ES-I3 (cell line): ENCODE measurements around the gene ATN1.

Experiments used
- H3K36me3 ChIP-seq: 2 replicates; pipeline ENCODE4 v1.6.1; 2013; ENCODE audit warnings: mild to moderate bottlenecking, low read length, control low read depth, moderate library complexity; ENCODE audit not compliant: insufficient read depth
- H3K4me1 ChIP-seq: 2 replicates; pipeline ENCODE4 v1.6.1; 2013; ENCODE audit warnings: mild to moderate bottlenecking, control low read depth, low read length; ENCODE audit not compliant: insufficient read depth
- H3K9ac ChIP-seq: 2 replicates; pipeline ENCODE4 v1.6.1; 2013; ENCODE audit warnings: low read depth, mild to moderate bottlenecking, low read length, moderate library complexity
- H3K9me3 ChIP-seq: 2 replicates; pipeline ENCODE4 v1.6.1; 2013; ENCODE audit warnings: mild to moderate bottlenecking, low read length, moderate library complexity; ENCODE audit not compliant: control insufficient read depth, insufficient read depth

ATN1 gene

GRCh38 chr12:6939191-6939540 is 11.4 kb downstream of the ATN1 start:
- Histone ChIP-seq H3K4me1 (no peaks in the 10 kb centered on the region; the same call in 1 of the 2 replicates), H3K9ac (no peak overlapping the region; the same call in 1 of the 2 replicates), H3K36me3 (peaks cover 8% of the 10 kb centered on the region; the same call in 1 of the 2 replicates), H3K9me3 (no peaks in the 10 kb centered on the region)

DNA sequence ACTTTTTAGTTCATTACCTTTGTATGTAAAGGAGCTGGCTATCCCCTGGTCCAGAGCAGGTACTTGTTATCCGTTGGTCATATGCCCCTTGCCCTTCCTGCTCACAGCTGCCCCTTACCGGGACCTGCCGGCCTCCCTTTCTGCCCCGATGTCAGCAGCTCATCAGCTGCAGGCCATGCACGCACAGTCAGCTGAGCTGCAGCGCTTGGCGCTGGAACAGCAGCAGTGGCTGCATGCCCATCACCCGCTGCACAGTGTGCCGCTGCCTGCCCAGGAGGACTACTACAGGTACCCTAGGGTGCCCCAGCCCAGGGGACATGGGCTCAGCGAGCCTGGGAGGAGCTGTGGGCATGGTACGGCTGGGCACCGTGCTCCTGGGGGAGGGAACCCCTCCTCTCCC is 13.5 kb downstream of the ATN1 start:
- Histone ChIP-seq H3K36me3 (0 out of 2 replicates have a peak, but pooled peaks cover 4% of the 10 kb centered on the region), H3K4me1 (peaks cover 11% of the 10 kb centered on the region), H3K9ac (no peak overlapping the region), H3K9me3 (no peaks in the 10 kb centered on the region)

DNA sequence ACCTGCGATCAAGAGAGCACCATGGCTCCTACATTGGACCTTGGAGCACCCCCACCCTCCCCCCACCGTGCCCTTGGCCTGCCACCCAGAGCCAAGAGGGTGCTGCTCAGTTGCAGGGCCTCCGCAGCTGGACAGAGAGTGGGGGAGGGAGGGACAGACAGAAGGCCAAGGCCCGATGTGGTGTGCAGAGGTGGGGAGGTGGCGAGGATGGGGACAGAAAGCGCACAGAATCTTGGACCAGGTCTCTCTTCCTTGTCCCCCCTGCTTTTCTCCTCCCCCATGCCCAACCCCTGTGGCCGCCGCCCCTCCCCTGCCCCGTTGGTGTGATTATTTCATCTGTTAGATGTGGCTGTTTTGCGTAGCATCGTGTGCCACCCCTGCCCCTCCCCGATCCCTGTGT is 14.0 kb downstream of the ATN1 start:
- Histone ChIP-seq H3K9me3 (no peaks in the 10 kb centered on the region), H3K4me1 (peaks cover 11% of the 10 kb centered on the region), H3K36me3 (0 out of 2 replicates have a peak, but pooled peaks cover 4% of the 10 kb centered on the region), H3K9ac (no peak overlapping the region)

DNA sequence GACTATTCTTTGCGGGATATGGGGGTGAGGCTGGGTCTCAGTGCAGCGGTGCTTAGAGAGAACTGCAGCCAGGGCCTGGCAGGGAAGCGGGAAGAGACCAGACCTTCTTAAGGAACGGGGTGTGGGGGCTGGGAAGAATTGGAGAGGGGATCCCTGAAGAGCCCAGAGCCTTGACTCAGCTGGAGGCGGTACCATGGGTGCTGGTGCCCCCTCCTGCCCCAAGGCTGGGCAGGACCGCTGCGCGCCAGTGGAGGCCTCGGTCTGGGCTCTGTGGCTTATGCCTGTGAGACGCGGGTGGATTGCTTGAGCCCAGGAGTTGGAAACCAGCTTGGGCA is 14.5 kb downstream of the ATN1 start:
- no peak overlapping the region for H3K9ac ChIP-seq
- peaks cover 11% of the 10 kb centered on the region for H3K4me1 ChIP-seq
- H3K36me3 ChIP-seq, result 0 out of 2 replicates have a peak, but pooled peaks cover 4% of the 10 kb centered on the region
- no peaks in the 10 kb centered on the region for H3K9me3 ChIP-seq

DNA sequence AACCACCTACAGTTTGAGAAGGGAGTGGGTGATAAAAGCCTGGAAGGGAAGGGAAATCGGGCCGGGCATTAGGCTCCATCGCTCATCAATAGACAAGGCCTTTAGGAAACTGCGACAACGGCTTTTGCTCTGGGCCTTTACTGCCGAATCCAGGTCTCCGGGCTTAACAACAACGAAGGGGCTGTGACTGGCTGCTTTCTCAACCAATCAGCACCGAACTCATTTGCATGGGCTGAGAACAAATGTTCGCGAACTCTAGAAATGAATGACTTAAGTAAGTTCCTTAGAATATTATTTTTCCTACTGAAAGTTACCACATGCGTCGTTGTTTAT is 15.6 kb downstream of the ATN1 start:
- Histone ChIP-seq H3K36me3 (0 out of 2 replicates have a peak, but pooled peaks cover 4% of the 10 kb centered on the region), H3K9ac (peak overlapping the region; percentile 65), H3K9me3 (no peaks in the 10 kb centered on the region), H3K4me1 (peaks cover 11% of the 10 kb centered on the region)

DNA sequence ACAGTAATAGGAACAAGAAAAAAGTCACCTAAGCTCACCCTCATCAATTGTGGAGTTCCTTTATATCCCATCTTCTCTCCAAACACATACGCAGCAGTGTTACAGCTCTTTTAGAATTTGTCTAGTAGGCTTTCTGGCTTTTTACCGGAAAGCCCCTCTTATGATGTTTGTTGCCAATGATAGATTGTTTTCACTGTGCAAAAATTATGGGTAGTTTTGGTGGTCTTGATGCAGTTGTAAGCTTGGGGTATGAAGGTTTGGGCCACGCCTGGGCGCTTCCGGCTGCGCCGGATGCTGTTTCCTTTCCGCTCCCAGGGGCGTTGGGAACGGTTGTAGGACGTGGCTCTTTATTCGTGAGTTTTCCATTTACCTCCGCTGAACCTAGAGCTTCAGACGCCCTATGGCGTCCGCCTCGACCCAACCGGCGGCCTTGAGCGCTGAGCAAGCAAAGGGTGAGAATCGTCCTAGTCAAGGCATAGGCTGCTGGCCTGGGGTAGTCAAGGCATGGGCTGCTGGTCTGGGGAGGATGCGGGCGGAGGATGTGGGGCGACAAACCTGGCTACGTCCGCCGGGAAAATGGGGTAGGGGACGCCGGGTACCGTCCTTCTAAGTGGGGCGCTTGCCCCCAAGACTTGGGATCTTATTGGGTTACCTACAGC is 16.1 kb downstream of the ATN1 start, which contains the start of the genes C12orf57 and RNU7-1:
C12orf57 (plus strand) TSS at position 301 of the 659 bp plus-strand sequence; CDS start at position 401, 100 bp downstream.
RNU7-1 (plus strand) TSS at position 95 of the 659 bp plus-strand sequence.
- Histone ChIP-seq H3K36me3 (0 out of 2 replicates have a peak, but pooled peaks cover 4% of the 10 kb centered on the region), H3K9me3 (no peaks in the 10 kb centered on the region), H3K9ac (peak within 1 kb of the TSS; percentile 65), H3K4me1 (peaks cover 11% of the 10 kb centered on the region)

- Histone ChIP-seq H3K36me3 (0 out of 2 replicates have a peak, but pooled peaks cover 4% of the 10 kb centered on the region), H3K4me1 (peaks cover 11% of the 10 kb centered on the region), H3K9ac (peak overlapping the region; percentile 65), H3K9me3 (no peaks in the 10 kb centered on the region)
Observed at GRCh38 chr12:6944381-6945186, 16.8 kb downstream of the ATN1 start.

DNA sequence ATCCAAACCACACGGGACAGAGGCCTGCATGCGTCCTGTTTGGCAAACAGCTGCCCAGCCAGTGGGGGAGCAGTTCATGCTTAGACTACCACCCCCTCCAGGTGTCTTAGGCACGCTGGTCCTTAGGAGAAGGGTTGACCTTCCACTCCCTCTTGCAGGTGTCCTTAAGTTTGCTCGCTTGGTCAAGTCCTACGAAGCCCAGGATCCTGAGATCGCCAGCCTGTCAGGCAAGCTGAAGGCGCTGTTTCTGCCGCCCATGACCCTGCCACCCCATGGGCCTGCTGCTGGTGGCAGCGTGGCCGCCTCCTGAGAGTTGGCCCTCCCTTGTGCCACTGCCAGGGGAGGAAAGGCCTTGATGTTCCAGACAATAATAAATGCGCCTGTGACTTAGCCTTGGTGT is 17.9 kb downstream of the ATN1 start:
- Histone ChIP-seq H3K9me3 (no peaks in the 10 kb centered on the region), H3K36me3 (0 out of 2 replicates have a peak, but pooled peaks cover 4% of the 10 kb centered on the region), H3K9ac (peak overlapping the region; percentile 29; the same call in 1 of the 2 replicates), H3K4me1 (peaks cover 14% of the 10 kb centered on the region)

DNA sequence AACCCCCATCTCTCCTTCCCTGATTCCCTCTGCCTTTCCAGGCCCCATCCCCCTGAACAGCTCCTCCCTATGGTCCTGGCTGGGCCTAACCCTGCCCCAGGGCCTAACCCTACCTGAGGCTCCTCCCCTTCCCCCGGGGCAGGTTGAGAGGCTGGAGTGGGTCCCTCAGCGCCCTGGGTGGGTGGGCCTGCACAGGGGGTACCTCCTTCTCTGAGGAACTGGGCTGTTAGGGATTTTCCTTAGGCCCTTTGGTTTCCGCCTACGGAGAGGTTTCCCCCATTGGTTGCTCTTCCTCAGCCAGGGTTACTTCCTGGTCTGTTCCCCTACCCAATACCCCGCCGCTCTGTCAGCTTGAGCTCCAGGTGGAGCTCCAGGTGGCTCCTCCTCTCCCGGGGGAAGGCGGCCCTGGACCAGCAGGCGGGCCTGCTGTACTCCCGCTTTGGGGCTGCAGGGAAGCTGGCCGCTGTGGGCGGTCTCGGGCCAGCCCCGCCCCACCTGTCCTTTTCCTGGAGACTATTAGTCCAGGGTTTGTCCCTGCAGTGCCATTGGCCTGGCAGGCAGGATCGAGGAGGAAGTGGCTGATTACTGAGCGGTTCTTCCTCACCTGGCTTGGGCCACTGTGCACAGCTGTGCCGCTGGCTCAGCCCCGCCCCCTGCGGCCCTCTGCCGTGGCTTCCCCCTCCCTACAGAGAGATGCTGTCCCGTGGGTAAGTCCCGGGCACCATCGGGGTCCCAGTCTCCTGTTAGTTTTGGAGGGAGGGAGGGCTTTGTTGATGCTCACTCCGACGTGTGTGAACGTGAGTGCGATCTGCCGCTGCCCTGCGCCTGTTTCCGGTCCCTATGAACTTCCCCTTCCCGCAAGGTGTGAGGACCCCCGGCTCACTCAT is 18.5 kb downstream of the ATN1 start:
- Histone ChIP-seq H3K9me3 (no peaks in the 10 kb centered on the region), H3K36me3 (0 out of 2 replicates have a peak, but pooled peaks cover 2% of the 10 kb centered on the region), H3K9ac (peak overlapping the region; percentile 47), H3K4me1 (peaks cover 20% of the 10 kb centered on the region)

- Histone ChIP-seq H3K9ac (peak overlapping the region; percentile 47), H3K36me3 (no peaks in the 10 kb centered on the region), H3K9me3 (no peaks in the 10 kb centered on the region), H3K4me1 (peaks cover 27% of the 10 kb centered on the region)
Observed at GRCh38 chr12:6946920-6947374, 19.2 kb downstream of the ATN1 start.

DNA sequence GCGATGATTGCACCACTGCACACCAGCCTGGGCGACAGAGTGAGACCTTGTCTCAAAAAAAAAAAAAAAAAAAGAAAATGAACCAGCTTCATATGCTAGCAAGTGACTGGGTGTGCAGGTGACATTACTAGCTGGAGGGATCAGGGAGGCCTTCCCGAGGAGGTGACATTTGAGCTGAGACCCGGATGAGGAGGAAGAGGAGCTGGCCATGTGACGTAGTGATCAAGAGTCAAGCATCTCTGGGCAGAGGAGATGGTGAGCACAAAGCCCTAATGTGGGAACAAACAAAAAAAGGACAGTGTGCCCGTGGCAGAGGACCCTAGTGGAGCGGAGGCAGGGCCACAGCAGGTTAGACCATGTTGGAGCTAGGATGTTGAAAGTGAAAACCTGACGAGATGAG is 19.9 kb downstream of the ATN1 start:
- Histone ChIP-seq H3K9me3 (no peaks in the 10 kb centered on the region), H3K4me1 (peaks cover 33% of the 10 kb centered on the region), H3K9ac (no peak overlapping the region), H3K36me3 (no peaks in the 10 kb centered on the region)

DNA sequence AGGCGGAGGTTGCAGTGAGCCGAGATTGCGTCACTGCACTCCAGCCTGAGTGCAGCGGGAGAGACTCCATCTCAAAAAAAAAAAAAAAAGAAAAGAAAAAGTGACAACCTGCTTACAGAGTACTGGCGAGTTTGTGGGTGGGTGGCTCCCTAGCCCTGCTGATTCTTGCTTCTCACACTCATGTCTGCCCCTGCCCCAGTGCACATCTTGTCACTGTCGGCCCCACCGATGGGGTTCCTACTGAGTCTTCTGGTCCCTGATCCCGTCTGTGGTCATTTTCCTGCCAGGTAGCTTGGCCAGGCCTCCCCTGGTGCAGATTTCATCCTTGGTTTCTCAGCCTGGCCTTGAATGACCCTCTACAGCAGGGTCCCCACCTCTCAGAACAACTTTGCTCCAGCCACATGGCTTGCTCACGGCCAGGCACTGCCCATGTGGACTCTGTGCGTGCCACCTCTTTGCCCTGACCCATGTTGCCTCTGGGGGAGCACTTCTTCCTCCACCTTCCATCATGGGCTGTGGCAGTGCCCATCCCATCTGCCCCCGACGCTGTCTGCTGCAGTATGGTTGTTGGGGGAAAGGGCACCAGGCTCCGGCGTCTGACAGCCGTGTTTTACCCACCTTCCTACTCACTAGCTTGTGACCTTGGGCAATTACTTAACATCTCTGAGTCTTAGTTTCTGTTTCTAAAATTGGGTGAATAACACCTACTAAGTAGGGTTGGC is 21.3 kb downstream of the ATN1 start:
- no peak overlapping the region for H3K9ac ChIP-seq
- no peaks in the 10 kb centered on the region for H3K36me3 ChIP-seq
- H3K9me3 ChIP-seq, result no peaks in the 10 kb centered on the region
- peaks cover 43% of the 10 kb centered on the region for H3K4me1 ChIP-seq

GRCh38 chr12:6950401-6950801 is 22.6 kb downstream of the ATN1 start:
- H3K9ac ChIP-seq, result no peak overlapping the region
- peaks cover 36% of the 10 kb centered on the region for H3K4me1 ChIP-seq
- H3K9me3 ChIP-seq, result no peaks in the 10 kb centered on the region
- no peaks in the 10 kb centered on the region for H3K36me3 ChIP-seq
